ENCODE measurements around the gene RCAN3.
"Not testable (repeated sequence)": the region's sequence is repeated elsewhere in the genome, so short reads cannot be mapped to it uniquely, and the experiment has no call there.

Gene RCAN3

DNA sequence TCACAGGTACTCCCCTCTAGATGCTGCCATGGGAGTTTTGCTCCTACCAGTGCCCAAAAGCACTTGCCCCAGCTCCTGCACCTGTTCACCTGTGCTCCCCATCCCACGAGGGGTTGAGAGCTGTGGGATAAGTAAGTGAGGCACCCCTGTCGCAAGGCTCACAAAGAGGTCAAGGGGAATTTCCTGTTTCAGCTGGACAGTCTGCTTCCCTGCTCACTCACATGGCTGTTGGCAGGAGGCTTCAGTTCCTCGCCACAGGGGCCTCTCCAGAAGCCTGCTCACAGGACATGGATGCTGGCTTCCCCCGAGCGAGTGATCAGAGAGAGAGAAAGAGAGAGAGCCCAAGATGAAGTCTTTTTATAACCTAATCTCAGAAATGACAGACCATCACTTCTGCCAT, 44.6 kb downstream of the RCAN3 start:
- Histone ChIP-seq H3K27me3 (no peaks in the 10 kb centered on the region), H3K4me3 (ENCODE audit: low read depth, low read length) (no peak overlapping the region), H3K36me3 (no peaks in the 10 kb centered on the region), H3K9me3 (no peaks in the 10 kb centered on the region), H3K4me1 (no peaks in the 10 kb centered on the region)
- TF ChIP-seq, protein P1, sequence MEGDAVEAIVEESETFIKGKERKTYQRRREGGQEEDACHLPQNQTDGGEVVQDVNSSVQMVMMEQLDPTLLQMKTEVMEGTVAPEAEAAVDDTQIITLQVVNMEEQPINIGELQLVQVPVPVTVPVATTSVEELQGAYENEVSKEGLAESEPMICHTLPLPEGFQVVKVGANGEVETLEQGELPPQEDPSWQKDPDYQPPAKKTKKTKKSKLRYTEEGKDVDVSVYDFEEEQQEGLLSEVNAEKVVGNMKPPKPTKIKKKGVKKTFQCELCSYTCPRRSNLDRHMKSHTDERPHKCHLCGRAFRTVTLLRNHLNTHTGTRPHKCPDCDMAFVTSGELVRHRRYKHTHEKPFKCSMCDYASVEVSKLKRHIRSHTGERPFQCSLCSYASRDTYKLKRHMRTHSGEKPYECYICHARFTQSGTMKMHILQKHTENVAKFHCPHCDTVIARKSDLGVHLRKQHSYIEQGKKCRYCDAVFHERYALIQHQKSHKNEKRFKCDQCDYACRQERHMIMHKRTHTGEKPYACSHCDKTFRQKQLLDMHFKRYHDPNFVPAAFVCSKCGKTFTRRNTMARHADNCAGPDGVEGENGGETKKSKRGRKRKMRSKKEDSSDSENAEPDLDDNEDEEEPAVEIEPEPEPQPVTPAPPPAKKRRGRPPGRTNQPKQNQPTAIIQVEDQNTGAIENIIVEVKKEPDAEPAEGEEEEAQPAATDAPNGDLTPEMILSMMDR (IDR thresholded peaks at IDR 0.05; ENCODE audit: low read depth, low read length), result no peak
- no peak for DNase-seq

DNA sequence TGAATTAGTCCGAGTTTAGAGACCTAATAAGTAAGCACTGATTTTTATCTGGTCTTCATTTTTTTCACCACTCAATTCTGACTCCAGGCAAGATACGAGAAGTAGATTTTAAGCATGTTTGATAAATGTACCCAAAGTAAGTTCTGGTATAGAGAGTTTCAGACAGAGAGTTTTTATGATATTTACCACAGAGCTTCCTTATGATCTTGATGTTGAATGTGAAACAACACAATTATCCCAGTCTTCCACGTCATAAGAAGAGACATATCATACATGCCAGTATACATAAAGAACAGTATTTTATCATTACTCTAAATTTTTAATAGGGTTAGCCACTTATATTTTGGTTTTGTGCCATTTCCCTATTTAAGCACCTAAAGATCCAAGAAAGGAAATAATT, 45.4 kb downstream of the RCAN3 start:
- H3K4me1 ChIP-seq, result no peaks in the 10 kb centered on the region
- H3K36me3 ChIP-seq, result no peaks in the 10 kb centered on the region
- no peak for DNase-seq
- TF ChIP-seq, protein P1 (IDR thresholded peaks at IDR 0.05; ENCODE audit: low read depth, low read length), result no peak
- H3K4me3 ChIP-seq (ENCODE audit: low read depth, low read length), result no peak overlapping the region
- no peaks in the 10 kb centered on the region for H3K9me3 ChIP-seq
- no peaks in the 10 kb centered on the region for H3K27me3 ChIP-seq

DNA sequence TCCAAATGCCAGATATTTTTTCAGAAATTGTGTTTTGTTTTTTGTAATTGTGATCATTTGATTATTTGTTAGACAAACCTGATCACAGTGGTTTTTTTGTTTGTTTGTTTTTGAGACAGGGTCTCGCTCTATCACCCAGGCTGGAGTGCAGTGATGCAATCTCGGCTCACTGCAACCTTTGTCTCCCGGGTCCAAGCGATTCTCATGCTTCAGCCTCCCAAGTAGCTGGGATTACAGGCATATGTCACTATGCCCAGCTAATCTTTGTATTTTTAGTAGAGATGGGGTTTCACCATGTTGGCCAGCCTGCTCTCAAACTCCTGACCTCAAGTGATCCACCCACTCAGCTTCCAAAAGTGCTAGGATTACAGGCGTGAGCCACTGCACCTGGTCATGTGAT, 46.6 kb downstream of the RCAN3 start:
- H3K9me3 ChIP-seq; H3K27me3 ChIP-seq; DNase-seq; H3K4me1 ChIP-seq; H3K36me3 ChIP-seq; H3K4me3 ChIP-seq (ENCODE audit: low read depth, low read length): not testable (repeated sequence)

DNA sequence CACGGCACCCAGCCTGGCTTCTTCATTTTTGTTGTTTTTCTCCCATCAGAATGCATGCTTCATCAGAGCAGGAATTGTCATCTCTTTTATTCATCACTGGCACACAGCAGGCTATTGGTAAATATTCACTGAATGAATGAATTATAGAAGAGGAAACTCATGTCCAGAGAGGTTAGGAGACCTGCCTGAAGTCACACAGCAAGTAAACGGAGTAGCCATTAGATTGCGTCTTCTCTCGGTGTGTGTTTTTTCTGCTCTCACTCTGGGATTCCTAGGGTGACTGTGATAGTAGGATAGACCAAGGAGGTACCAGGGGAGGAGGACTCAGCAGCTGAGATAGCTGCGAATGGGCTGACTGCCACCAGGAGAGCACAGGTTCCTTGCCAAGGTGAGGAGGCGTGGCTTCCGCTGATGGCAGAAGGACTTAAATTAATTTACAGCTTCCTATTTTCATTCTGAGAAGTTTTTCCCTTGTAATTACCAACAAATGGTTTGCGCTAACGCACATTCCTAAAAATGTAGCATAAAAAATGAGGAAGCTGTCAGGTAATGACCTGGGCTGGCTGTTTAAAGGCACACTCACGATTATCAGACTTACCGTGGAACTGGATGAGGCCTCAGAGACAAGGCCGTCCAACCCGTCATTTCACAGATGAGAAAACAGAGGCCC, 48.8 kb downstream of the RCAN3 start:
- H3K4me3 ChIP-seq (ENCODE audit: low read depth, low read length), result no peak overlapping the region
- TF ChIP-seq, protein P1 (IDR thresholded peaks at IDR 0.05; ENCODE audit: low read depth, low read length), result no peak
- no peaks in the 10 kb centered on the region for H3K4me1 ChIP-seq
- DNase-seq, result no peak
- peaks cover 10% of the 10 kb centered on the region for H3K27me3 ChIP-seq
- H3K36me3 ChIP-seq, result no peaks in the 10 kb centered on the region
- no peaks in the 10 kb centered on the region for H3K9me3 ChIP-seq

DNA sequence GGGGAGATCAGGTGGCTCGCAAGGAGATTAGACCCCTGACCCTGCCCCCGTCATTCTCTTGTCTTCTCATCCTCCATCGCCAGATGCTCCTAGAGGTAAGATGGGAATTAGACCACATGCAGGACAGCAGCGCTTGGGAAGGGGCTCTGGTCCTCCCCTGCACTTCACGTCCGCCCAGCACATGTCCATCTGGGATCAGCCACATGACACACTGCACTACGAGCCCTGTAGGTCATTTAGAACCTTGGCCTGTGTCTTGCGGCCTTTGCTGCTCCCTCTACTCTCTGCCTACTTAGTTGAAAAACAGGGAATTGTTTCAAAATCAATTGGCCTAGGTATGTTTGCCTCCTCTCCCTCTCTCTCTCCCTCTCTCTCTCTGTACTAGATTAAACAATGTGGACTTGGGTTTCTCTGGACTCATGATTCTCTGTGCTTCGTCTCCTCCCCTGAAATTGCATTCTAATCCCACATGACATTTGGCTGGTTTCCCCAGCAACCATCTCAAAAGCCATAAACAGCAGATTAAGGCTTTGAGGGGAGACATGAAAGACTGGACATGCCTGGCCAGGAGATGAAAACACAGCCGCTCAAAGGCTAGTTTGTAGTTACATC, 49.4 kb downstream of the RCAN3 start:
- no peak for DNase-seq
- no peak overlapping the region for H3K4me3 ChIP-seq (ENCODE audit: low read depth, low read length)
- TF ChIP-seq, protein P1 (IDR thresholded peaks at IDR 0.05; ENCODE audit: low read depth, low read length), result no peak
- no peaks in the 10 kb centered on the region for H3K36me3 ChIP-seq
- no peaks in the 10 kb centered on the region for H3K9me3 ChIP-seq
- H3K4me1 ChIP-seq, result no peaks in the 10 kb centered on the region
- H3K27me3 ChIP-seq, result peaks cover 14% of the 10 kb centered on the region

DNA sequence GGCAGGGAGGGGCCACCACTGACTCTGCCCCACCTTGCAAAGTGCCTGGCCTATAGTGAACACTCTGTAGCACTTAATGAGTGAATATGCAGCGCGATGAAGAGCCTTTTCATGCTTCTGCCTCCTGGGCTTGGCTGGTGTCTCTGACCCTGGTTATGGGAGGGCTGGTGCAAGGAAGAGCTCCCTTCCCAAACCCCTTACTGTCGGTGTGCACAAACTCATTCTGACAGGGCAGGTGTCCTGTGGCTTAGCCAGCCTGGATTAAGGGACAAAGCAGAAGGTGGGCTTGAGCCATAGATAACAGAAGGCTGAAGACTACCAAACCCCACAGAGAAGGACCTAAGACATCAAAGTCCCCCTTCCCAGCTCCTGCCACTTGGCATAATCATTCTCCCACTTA, 51.3 kb downstream of the RCAN3 start:
- Histone ChIP-seq H3K4me1 (no peaks in the 10 kb centered on the region), H3K36me3 (no peaks in the 10 kb centered on the region), H3K27me3 (peaks cover 14% of the 10 kb centered on the region), H3K9me3 (no peaks in the 10 kb centered on the region), H3K4me3 (ENCODE audit: low read depth, low read length) (no peak overlapping the region)
- TF ChIP-seq, protein P1 (IDR thresholded peaks at IDR 0.05; ENCODE audit: low read depth, low read length), result no peak
- no peak for DNase-seq
